ENCODE measurements around the gene SHISA6. TPM values are rescaled to one million over a fixed set of nuclear protein-coding genes. Genes with fewer than 3 reads are reported as not detected.
A peak's percentile ranks its signal among the peaks of the same experiment; 100 is the strongest.

SHISA6 gene
- total RNA-seq = 11.0 TPM

DNA sequence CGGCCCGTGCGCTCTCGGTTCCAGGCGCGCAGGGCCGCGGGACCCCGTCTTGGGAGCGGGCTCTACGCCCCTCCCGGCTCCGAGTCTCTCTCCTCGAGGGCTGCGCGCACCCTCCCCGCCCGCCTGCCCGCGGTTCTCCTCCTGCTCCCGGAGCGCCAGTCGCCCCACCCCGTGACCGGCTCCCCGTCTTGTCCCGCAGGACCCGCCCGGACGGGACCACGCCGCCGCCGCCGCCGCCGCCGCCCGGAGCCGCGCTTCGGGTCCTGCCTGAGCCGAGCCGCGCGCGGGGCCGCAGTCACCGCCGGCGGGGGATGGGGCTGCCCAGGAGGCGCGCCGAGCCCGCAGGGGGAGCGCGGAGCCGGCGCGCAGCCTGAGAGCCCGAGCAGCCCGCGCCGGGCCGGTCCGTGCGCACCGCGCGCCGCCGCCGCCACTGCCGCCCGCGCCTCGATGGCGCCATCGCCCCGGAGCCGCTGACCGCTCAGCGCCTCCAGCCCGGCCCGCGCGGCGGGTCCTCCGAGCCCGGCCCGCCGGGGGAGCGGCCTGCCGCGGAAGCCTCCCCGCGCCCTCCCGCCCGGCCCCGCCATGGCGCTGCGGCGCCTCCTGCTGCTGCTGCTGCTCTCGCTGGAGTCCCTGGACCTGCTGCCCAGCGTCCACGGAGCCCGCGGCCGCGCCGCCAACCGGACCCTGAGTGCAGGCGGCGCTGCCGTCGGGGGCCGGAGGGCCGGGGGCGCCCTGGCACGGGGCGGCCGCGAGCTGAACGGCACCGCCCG, at the start of gene SHISA6:
TSS of gene SHISA6 (plus strand) at position 373 of the 770 bp plus-strand sequence.
- ATAC-seq = no peak
- no peak for DNase-seq (ENCODE audit: low spot score)
- intact Hi-C loops (cut with DNase I) = loop anchor here (5.0 kb wide), 1 partner anchor 526 kb away; no protein-coding TSS in a partner anchor

DNA sequence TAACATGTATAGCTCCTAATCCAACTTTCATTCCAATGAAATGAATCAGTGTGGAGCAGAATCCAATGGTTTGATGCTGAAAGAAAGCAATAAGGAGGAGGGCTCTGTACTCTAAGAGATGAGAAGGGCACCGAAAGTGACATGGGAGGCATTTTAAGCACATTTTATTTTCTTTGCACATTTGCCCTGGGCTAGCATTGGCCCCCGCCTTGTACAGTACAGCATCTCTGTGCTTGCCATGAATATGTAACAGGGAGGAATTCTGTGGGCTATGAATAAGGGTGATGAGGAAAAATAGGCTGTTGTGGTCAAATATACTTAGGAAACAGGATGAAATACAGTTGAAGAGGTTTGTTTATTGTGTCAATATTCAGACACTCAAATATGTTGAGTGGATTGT, 45.2 kb upstream of the SHISA6 start:
- intact Hi-C loops (cut with DNase I) = no loop called here
- DNase-seq (ENCODE audit: low spot score) = no peak
- no peak for ATAC-seq

DNA sequence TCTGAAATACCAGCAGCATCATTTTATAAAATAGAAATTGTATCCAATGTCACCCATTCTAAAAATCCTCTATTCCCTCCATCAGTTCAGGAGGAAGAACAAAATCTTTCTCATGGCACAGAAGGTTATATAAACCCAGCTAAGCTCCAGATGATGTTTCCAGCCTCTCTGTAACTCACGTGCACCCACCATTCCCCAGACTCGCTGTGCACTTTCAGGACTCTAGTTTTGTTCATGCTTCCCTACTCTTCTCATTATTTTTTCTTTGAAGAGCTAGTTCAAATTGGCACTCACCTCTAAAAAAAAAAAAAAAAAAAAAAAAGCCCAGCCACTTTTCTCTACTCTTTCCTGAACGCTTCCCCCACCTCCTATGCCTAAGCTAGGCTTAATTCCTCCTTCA, 36.0 kb upstream of the SHISA6 start:
- DNase-seq (ENCODE audit: low spot score) = no peak
- ATAC-seq = no peak
- intact Hi-C loops (cut with DNase I) = no loop called here

DNA sequence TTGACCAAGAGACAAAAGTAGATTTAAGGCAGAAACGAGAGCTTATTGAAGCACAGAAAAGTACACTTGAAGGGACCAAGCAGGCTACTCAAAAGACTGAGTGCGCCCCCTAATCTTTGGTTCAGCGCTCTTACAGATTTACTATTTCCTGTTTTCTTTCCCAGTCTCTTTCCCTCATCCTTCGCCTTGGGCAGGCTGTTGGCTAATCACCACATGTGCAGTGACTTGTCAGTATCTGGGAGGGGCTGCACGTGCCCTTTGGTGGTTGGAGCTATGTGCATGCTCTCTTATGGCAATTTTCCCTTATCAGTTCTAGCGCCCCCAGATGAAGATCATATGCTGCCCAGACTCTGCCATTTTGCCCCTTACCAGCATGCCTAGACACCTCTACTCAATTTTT, 35.4 kb upstream of the SHISA6 start:
- ATAC-seq (no peak), DNase-seq (ENCODE audit: low spot score) (no peak)
- intact Hi-C loops (cut with DNase I) = no loop called here

DNA sequence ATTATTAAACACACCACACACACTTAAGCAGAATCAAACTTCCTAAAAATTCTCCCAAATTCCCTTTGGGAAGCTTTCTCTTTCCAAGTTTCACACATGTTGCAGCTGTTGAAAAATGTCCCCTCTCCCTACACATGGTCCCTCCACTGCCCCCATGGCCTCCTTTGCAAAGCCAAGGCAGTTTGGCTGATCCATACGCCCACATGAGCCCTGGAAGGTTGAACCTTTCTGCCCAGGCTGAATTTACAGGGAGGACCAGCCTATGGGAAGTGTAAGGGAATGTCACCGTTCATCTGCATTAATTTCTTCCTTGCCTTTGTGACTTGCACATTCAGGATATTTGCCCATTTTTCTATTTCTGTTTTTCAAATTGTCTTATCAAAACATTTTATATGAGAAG, 31.1 kb upstream of the SHISA6 start:
- ATAC-seq = no peak
- DNase-seq (ENCODE audit: low spot score) = no peak
- intact Hi-C loops (cut with DNase I) = no loop called here

DNA sequence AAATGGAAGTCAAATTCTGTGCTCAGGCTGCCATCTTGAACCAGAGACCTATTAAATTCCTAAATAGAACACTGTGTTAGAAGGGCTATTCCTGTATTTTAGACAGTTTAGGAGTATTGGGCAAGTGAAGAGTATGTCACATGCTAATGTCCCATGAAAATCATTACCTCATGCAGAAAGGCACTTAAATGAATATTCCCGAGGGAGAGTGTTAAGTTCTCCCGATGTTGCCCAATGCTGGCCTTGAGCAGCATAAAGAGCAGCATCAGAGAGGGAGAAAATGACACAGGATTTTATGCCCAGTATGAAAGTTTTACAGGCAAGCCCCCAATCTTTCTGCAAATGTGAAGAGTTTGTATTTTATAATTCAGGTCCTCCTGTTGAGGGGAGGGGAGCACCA, 28.2 kb upstream of the SHISA6 start:
- ATAC-seq = no peak
- intact Hi-C loops (cut with DNase I) = no loop called here

DNA sequence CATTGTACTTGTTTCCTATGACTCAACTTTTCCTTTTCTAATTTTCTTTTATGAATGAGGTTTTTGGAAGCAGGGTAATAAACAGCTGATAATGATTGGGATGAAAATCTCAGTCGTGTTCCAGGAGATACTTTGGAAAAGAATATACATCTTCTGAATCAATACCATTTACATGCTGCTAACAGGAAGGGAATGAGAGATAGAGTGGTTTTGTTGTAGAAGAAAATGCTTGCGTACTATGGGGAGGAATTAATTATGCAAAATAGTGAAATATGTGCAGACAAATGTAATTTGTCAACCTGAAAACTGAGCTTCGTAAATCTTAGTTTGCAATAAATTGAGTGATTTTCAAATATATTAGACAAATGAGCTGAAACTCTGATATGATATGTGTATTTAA, 24.0 kb upstream of the SHISA6 start:
- intact Hi-C loops (cut with DNase I) = no loop called here
- no peak for DNase-seq (ENCODE audit: low spot score)
- no peak for ATAC-seq

More for the DNA sequence above, 28.2 kb upstream of the SHISA6 start:
- DNase-seq (ENCODE audit: low spot score) = no peak

DNA sequence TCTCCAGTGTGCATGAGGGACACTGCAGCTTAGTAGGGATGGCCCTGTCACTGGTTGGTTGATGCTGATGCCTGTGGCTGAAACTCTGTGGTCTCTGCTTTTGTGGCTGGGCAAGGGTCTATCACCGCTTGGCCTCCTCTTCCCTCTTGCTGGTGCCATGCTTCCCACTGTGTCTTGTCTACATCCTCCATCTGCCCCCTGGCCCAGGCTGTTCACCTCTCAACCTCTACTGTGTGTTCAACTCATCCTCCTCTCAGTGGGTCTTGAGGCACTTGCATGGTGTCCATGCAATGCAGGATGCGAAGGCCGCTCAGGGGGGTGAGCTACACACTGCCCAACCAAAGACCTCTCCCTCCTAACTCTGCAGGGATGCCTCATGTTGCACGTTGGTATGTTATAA, 19.8 kb upstream of the SHISA6 start:
- ATAC-seq = no peak
- intact Hi-C loops (cut with DNase I) = no loop called here
- DNase-seq (ENCODE audit: low spot score) = no peak

DNA sequence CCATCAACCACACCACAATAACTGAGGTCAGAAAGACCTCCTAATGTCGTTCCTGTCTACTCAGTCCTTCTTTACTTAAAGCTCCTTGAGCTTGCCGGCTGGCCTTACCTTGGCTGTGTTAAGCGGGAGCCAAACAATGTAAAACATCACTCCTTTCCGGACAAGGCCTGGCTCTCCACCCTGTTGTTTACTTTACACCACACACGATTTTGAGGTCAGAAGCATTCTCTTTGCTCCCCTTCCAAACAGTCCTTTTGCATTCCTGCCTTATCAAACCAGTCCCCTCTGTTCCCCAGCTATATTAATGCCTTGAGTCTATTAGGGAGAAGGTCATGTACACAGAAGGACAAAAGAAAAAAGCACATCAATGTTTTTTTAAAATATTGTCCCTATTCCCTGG, 19.3 kb upstream of the SHISA6 start:
- ATAC-seq (no peak), DNase-seq (ENCODE audit: low spot score) (no peak)
- intact Hi-C loops (cut with DNase I) = no loop called here

DNA sequence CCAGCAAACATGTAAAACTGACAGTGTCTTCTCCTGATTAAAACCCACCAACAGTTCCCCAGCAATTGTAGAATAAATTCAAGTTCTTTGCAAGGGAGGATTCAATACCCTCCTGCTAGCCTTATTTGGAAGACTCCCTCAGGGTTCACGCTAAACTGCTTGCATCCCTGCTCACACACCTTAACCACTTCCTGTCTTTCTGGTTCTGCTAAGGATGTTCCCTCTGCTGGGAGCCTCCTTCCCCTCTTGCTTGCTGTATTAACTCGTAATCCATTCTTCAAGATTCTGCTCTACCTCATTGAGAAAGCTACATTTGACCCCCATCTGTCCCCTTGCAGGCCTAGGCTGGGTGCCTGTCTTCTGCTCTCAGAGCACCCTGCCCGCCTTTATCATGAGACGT, 2.3 kb upstream of the SHISA6 start:
- no peak for DNase-seq (ENCODE audit: low spot score)
- intact Hi-C loops (cut with DNase I) = no loop called here
- peak; percentile 58 for ATAC-seq

DNA sequence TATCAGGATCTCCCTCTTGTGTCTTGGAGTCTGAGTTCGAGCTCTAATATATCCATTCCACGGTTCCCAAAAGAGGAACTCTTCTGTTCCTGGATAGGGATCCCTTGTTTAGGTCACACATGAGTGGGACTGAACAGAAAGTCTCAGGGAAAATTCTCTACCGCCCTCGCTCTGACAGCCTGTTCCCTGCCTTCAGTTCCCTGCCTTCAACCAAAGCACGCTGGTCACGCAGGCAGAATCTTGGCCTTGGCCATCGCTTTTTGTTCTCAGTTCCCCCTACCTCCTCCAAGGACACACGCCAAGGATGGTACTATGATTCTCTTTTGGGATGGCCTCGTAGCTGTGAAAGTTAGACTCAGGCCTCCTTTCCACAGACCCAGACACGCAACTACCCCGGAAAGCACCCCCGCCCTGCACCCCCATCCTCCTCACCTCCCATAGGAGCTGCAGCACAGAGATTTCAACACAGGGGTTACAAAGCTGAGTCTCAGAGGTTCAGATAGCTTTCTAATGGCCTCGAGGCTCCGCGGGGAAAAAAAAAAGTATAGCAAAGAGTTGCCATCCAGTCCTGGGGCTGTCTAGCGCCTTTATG, 1.5 kb upstream of the SHISA6 start:
- intact Hi-C loops (cut with DNase I) = no loop called here

DNA sequence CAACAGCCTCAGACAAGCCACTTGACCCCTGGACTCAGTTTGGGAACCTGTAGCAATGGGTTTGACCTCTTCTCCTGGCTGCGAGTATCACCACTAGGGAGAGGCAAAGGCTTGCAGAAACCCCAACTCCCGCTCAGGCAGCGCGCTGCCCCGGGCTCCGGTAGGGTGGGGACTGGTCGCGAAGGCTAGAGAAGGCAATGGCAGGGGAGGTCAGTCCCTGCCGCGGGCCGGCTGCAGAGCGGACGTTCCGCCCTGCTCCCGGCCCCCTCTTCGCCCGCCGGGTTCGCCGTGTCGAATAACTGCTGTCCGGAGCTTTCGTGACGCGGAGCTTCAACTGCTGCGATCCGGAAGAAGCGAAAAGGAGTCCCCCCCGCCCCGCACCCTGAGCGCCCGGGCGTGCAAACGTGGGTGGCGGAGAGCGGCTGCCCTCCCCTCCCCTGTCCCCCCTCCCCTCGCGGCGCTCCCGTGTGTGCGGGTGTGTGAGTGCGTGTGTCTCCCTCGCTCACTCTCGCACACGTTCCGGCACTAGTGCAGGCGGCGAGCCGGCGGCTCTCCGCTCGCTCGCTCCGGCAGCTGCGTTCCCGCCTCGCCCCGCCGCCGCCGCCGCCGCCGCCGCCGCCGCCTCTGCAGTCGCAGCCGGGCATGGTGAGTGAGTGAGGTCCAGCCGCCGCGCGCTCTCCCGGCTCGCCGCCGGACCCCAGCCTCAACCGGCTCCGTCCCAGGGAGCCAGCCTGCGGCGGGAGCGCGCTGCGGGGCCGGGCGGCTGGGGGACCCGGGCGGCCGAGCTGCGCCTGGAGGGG, 772 bp upstream of the SHISA6 start:
- peak; percentile 85 for ATAC-seq
- peak; percentile 68 for DNase-seq (ENCODE audit: low spot score)
- intact Hi-C loops (cut with DNase I) = loop anchor here (5.0 kb wide), 1 partner anchor 527 kb away; no protein-coding TSS in a partner anchor

More for the DNA sequence above, 1.5 kb upstream of the SHISA6 start:
- DNase-seq (ENCODE audit: low spot score) (no peak), ATAC-seq (peak; percentile 59)

DNA sequence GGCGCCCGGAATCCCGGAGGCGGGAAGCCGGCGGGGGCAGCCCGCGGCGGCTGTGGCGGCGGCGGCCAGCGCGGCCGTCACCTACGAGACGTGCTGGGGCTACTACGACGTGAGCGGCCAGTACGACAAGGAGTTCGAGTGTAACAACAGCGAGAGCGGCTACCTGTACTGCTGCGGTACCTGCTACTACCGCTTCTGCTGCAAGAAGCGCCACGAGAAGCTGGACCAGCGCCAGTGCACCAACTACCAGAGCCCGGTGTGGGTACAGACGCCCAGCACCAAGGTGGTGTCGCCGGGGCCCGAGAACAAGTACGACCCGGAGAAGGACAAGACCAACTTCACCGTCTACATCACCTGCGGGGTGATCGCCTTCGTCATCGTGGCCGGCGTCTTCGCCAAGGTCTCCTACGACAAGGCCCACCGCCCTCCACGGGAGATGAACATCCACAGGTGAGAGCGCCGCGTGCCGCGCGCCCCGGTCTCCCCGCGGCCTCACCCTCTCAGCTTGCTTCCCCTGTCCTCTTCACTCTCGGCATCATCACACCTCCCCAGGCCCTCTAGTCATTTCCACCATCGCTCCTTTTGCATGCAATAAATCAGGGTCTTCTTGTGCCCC, 706 bp downstream of the SHISA6 start:
- intact Hi-C loops (cut with DNase I) = loop anchor here (5.0 kb wide), 1 partner anchor 526 kb away; no protein-coding TSS in a partner anchor
- DNase-seq (ENCODE audit: low spot score) = no peak
- no peak for ATAC-seq

DNA sequence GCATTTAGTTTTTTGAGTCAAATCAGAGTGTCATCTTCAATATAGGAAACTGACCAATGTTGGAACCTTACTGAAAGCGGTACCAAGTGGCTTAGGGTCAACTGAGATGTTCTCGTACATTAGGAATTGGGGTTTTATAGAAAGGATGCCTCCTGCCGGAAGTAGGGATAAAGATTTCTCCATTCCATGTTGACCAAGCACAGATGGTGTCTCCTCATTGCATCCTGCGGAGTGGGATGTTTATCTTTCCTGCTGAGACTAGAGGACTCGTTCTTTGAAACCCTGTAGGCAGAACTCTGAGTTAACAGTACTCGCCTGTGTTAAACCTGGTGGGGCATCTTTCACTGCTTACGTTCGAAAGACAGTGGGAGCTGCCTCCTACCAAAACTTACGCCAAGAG, 1.4 kb downstream of the SHISA6 start:
- intact Hi-C loops (cut with DNase I) = loop anchor here (5.0 kb wide), 1 partner anchor 525 kb away; no protein-coding TSS in a partner anchor
- ATAC-seq = no peak
- DNase-seq (ENCODE audit: low spot score) = no peak

DNA sequence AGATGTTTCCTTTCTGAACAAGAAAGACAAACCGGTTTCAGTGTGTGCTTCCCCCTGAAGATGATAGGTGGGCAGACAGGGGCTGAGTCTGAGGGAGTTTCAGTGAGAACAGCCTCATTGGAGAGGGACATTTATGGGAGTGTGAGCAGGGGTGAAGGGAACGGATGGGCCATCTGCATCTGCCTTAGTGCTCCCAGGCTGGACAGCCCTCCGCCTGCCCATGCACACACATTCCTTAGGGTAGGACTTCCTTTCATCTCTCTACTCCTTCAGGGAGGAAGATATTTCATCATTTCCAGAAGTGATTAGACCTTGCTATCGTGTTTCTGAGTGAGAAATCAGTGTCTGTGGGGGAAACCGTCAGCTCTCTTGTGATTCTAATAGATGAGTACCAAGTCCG, 3.8 kb downstream of the SHISA6 start:
- peak; percentile 49 for ATAC-seq
- DNase-seq (ENCODE audit: low spot score) = no peak
- intact Hi-C loops (cut with DNase I) = loop anchor here (5.0 kb wide), 2 partner anchors 523 to 1033 kb away; no protein-coding TSS in a partner anchor

DNA sequence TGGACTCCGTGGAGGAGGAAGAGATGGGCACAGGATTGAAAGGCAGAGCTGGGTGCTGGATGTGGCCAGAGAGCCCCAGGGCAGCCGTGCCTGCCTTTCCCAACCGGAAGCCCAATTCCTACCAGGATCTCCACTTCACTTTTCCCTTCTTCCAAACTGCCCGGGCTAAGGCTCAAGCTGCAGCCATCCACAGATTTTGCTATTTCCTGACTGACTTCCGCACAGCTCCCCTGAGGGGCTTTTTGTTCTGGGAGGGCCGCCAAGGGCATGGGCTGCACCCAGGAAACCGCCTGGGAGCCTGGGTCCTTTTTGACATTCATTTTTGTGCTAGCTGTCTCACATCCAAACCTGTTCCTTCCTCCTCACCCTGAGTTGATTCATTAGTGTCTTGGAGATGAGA, 4.2 kb downstream of the SHISA6 start:
- intact Hi-C loops (cut with DNase I) = loop anchor here (5.0 kb wide), 1 partner anchor 1032 kb away; no protein-coding TSS in a partner anchor
- ATAC-seq = peak; percentile 41
- DNase-seq (ENCODE audit: low spot score) = no peak

DNA sequence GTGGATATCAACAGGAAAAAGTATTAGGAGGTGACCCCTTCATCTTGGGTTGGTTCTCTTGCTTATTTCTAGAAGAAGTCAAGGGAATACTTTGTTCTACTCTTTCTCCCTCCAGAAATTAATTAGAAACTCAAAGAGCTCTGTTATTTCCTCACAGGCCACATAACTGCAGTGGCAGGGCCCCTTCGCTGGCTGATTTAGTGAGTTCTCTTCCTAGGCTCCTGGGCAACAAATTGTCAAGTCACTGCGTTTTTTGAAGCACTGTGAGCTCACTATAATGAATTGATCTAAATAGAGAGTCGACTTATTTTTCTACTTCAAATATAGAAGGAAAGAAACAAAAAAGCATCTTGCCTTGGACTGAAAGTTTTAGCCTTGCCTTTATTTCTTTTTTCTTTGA, 4.8 kb downstream of the SHISA6 start:
- ATAC-seq = no peak
- DNase-seq (ENCODE audit: low spot score) = no peak
- intact Hi-C loops (cut with DNase I) = loop anchor here (5.0 kb wide), 1 partner anchor 1032 kb away; no protein-coding TSS in a partner anchor

DNA sequence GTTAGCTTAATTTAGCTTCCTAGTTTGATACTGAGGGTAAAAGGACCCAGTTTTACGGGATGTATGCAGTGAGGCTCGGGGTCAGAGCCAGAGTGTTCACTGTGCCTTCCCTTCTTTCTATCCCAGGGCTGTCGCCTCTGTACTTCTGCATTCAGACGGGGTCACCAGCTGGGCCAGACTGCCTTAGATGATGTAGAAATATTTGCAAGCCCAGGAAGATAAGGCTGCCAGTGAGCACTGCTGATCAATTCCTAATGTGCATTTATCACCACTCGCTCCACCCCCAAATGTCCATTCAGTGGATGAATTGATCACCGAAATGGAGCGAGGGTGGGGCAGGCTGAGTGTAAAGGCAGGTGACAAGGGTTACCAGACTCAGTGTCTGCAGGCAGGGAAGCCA, 9.1 kb downstream of the SHISA6 start:
- ATAC-seq = no peak
- intact Hi-C loops (cut with DNase I) = no loop called here
- no peak for DNase-seq (ENCODE audit: low spot score)

DNA sequence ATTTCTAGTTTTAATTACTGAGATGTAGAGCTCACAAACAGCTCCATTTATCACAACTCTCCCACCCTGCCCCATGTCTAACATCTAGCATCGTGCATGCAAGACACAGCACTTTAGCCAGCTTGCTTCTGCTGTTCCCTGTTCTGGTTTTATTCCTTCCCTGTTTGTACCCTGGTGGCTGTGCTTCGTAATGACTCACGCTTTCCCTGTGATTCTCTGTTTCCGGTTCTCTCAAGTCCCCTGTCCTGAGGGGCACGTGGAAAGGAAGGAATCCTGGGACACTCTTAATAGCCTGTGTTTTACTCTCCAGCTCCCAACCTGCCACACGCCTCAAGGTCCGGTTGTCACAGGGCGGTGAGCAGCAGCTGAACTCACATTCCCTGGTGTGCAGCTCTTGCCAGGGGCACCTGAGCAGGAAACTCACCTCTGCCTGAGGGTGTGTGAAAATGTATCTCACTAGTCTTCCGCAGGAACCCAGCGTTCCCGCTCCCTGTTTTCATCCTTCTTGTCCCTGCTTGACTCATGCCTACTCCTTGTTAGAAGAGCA, 10.6 kb downstream of the SHISA6 start:
- ATAC-seq = no peak
- intact Hi-C loops (cut with DNase I) = no loop called here
- no peak for DNase-seq (ENCODE audit: low spot score)
